H1 (cell line): ENCODE data around the gene TRIM6. TPM values are rescaled to one million over a fixed set of nuclear protein-coding genes. Genes with fewer than 3 reads are reported as not detected.

Experiments used
- CTCF ChIA-PET: fragments of 300-600 bp; sonication (Branson Sonifier 250); formaldehyde crosslinking; loops from one replicate; lab custom pipeline; 2021; ENCODE audit not compliant: partially characterized antibody; lab: Charles Lee
- POLR2A ChIA-PET: fragments of 300-600 bp; sonication (Branson Sonifier 250); formaldehyde crosslinking; loops from one replicate; lab custom pipeline; 2021; ENCODE audit warnings: inconsistent platforms; ENCODE audit not compliant: partially characterized antibody; lab: Charles Lee
- DNase-seq, 2 experiments: peaks; one replicate each; pipeline versions ENCODE4 v3.0.0 to v3.0.0-alpha.2; 2010 to 2022; ENCODE audit warnings: low spot score in 2 of 2, low read depth in 1 of 2, mixed read lengths in 1 of 2
- FAIRE-seq: peaks from 2 replicates; lab custom pipeline; 2011; peaks lifted over from hg19 to GRCh38; lab: Jason Lieb, UNC
- H2AFZ ChIP-seq: 2 replicates; pipeline ENCODE4 v1.8.1; 2012; ENCODE audit warnings: low read length, inconsistent platforms
- H2AK5ac ChIP-seq: 2 replicates; pipeline ENCODE4 v1.6.1; 2013; ENCODE audit warnings: low read depth, low read length
- H2BK120ac ChIP-seq: replicated peaks from 2 replicates; pipeline ENCODE3; 2013; ENCODE audit warnings: low read depth, low read length, inconsistent platforms
- H2BK12ac ChIP-seq: 2 replicates; pipeline ENCODE4 v1.6.1; 2013; ENCODE audit warnings: low read depth, low read length
- H2BK15ac ChIP-seq: 2 replicates; pipeline ENCODE4 v1.6.1; 2013; ENCODE audit warnings: low read length
- H2BK20ac ChIP-seq: 2 replicates; pipeline ENCODE4 v1.6.1; 2013; ENCODE audit warnings: low read length
- H2BK5ac ChIP-seq: 2 replicates; pipeline ENCODE4 v1.6.1; 2013; ENCODE audit warnings: low read depth, low read length
- H3K14ac ChIP-seq: 2 replicates; pipeline ENCODE4 v1.6.1; 2013; ENCODE audit warnings: inconsistent platforms; ENCODE audit not compliant: insufficient read length
- H3K18ac ChIP-seq: 2 replicates; pipeline ENCODE4 v1.6.1; 2013; ENCODE audit warnings: low read length; ENCODE audit errors: extremely low read depth
- H3K23ac ChIP-seq: 2 replicates; pipeline ENCODE4 v1.6.1; 2013; ENCODE audit warnings: inconsistent platforms; ENCODE audit not compliant: insufficient read length
- H3K23me2 ChIP-seq: 2 replicates; pipeline ENCODE4 v1.6.1; 2013; ENCODE audit warnings: low read depth, low read length
- H3K27ac ChIP-seq: 2 replicates; pipeline ENCODE4 v1.6.1; 2011; ENCODE audit warnings: low read depth, low read length, inconsistent platforms
- H3K27me3 ChIP-seq, 4 experiments: replicated peaks in 1 of 4; 1 replicate in 1 of 4; 2 replicates in 3 of 4; pipeline versions ENCODE4 v1.6.1 to v1.8.1; 2011 to 2013; ENCODE audit warnings: low read length in 3 of 4, mild to moderate bottlenecking in 3 of 4, inconsistent platforms in 2 of 4, mixed read lengths in 2 of 4, moderate library complexity in 1 of 4; ENCODE audit not compliant: control insufficient read depth in 3 of 4, insufficient read depth in 3 of 4; ENCODE audit errors: extremely low read depth in 1 of 4
- H3K36me3 ChIP-seq, 4 experiments: 2 replicates each; pipeline versions ENCODE4 v1.6.1 to v1.8.1; 2011 to 2013; ENCODE audit warnings: mild to moderate bottlenecking in 4 of 4, low read length in 3 of 4, moderate library complexity in 2 of 4, control low read depth in 1 of 4, inconsistent platforms in 1 of 4; ENCODE audit not compliant: insufficient read depth in 4 of 4, control insufficient read depth in 2 of 4
- H3K4ac ChIP-seq: replicated peaks from 2 replicates; pipeline ENCODE3; 2013; ENCODE audit warnings: low read length, low read depth, mixed read lengths, inconsistent platforms; ENCODE audit not compliant: insufficient read length
- H3K4me1 ChIP-seq, 4 experiments: replicated peaks in 1 of 4; 1 replicate in 1 of 4; 2 replicates in 3 of 4; pipeline versions ENCODE4 v1.6.1 to v1.8.1; 2011 to 2013; ENCODE audit warnings: low read length in 3 of 4, inconsistent platforms in 2 of 4, mixed read lengths in 1 of 4; ENCODE audit not compliant: insufficient read depth in 4 of 4, control insufficient read depth in 3 of 4
- H3K4me2 ChIP-seq, 2 experiments: 2 replicates each; pipeline versions ENCODE4 v1.6.1 to v1.8.1; 2011 to 2013; ENCODE audit warnings: low read depth in 2 of 2, low read length in 2 of 2, control low read depth in 1 of 2, inconsistent platforms in 1 of 2, mild to moderate bottlenecking in 1 of 2; ENCODE audit not compliant: insufficient read depth in 1 of 2
- H3K4me3 ChIP-seq, 4 experiments: fragments of 200-600, 300-600 bp in 1 of 4; sonication (generic), shearing (Covaris generic), sonication (Bioruptor Twin) in 1 of 4; 2 replicates each; pipeline versions ENCODE4 v1.5.1 to v1.8.1; 2011 to 2016; ENCODE audit warnings: low read length in 4 of 4, low read depth in 3 of 4, control low read depth in 2 of 4, inconsistent platforms in 2 of 4, mild to moderate bottlenecking in 2 of 4, mixed read lengths in 1 of 4, moderate library complexity in 1 of 4; ENCODE audit not compliant: insufficient read depth in 2 of 4; ENCODE audit errors: extremely low read depth in 1 of 4
- H3K56ac ChIP-seq: replicated peaks from 2 replicates; pipeline ENCODE3; 2013; ENCODE audit warnings: low read depth, mild to moderate bottlenecking, mixed read lengths, low read length, inconsistent platforms; ENCODE audit not compliant: insufficient read length
- H3K79me1 ChIP-seq: 2 replicates; pipeline ENCODE4 v1.6.1; 2013; ENCODE audit warnings: low read depth, low read length, control low read depth
- H3K79me2 ChIP-seq, 2 experiments: 2 replicates each; pipeline versions ENCODE4 v1.6.1 to v1.8.1; 2012 to 2013; ENCODE audit warnings: low read length in 2 of 2, mild to moderate bottlenecking in 2 of 2, inconsistent platforms in 1 of 2; ENCODE audit not compliant: insufficient read depth in 2 of 2, control insufficient read depth in 1 of 2
- H3K9ac ChIP-seq, 4 experiments: replicated peaks in 1 of 4; 1 replicate in 1 of 4; 2 replicates in 3 of 4; pipeline versions ENCODE4 v1.6.1 to v1.8.1; 2011 to 2013; ENCODE audit warnings: low read depth in 3 of 4, low read length in 3 of 4, control low read depth in 2 of 4, mild to moderate bottlenecking in 2 of 4, moderate library complexity in 2 of 4, inconsistent platforms in 1 of 4; ENCODE audit errors: extremely low read depth in 1 of 4
- H3K9me3 ChIP-seq, 2 experiments: 2 replicates each; pipeline versions ENCODE4 v1.6.1 to v1.8.1; 2012 to 2013; ENCODE audit warnings: mild to moderate bottlenecking in 2 of 2, moderate library complexity in 2 of 2, control low read depth in 1 of 2, inconsistent platforms in 1 of 2, low read depth in 1 of 2, low read length in 1 of 2, mixed read lengths in 1 of 2; ENCODE audit not compliant: insufficient read depth in 2 of 2
- H4K20me1 ChIP-seq, 2 experiments: replicated peaks in 1 of 2; 2 replicates each; pipeline versions ENCODE3 to v1.8.1; 2011 to 2013; ENCODE audit warnings: inconsistent platforms in 2 of 2, low read length in 2 of 2, mild to moderate bottlenecking in 1 of 2; ENCODE audit not compliant: insufficient read depth in 2 of 2, control insufficient read depth in 1 of 2
- H4K5ac ChIP-seq: 2 replicates; pipeline ENCODE4 v1.6.1; 2013; ENCODE audit warnings: low read length, low read depth, mixed read lengths, inconsistent platforms; ENCODE audit not compliant: insufficient read length
- H4K8ac ChIP-seq: 2 replicates; pipeline ENCODE4 v1.8.0; 2013; ENCODE audit warnings: mild to moderate bottlenecking, moderate library complexity, low read length, inconsistent platforms; ENCODE audit not compliant: insufficient read depth; ENCODE audit errors: extremely low read depth
- H4K91ac ChIP-seq: replicated peaks from 2 replicates; pipeline ENCODE3; 2013; ENCODE audit warnings: low read length, mixed read lengths, inconsistent platforms; ENCODE audit not compliant: insufficient read length
- BRCA1 ChIP-seq: IDR thresholded peaks from 2 replicates; pipeline ENCODE4 v1.6.1; 2012; ENCODE audit warnings: low read depth, low read length, improper control_type of control experiment
- GABPA ChIP-seq: IDR thresholded peaks from 2 replicates; pipeline ENCODE4 v1.6.1; 2011; ENCODE audit warnings: mild to moderate bottlenecking, low read length, moderate library complexity, borderline replicate concordance; ENCODE audit not compliant: insufficient read depth
- GTF2F1 ChIP-seq: IDR thresholded peaks from 2 replicates; pipeline ENCODE4 v1.6.1; 2012; ENCODE audit warnings: low read depth, low read length, improper control_type of control experiment, borderline replicate concordance
- HDAC2 ChIP-seq, 2 experiments: fragments of 300-600 bp in 1 of 2; sonication (generic) in 1 of 2; IDR thresholded peaks; 2 replicates each; pipeline ENCODE4 v1.6.1; 2011 to 2012; ENCODE audit warnings: low read depth in 2 of 2, low read length in 2 of 2, mild to moderate bottlenecking in 2 of 2, moderate library complexity in 2 of 2, borderline replicate concordance in 1 of 2, inconsistent platforms in 1 of 2
- JUN ChIP-seq: IDR thresholded peaks from 2 replicates; pipeline ENCODE4 v1.6.1; 2011; ENCODE audit warnings: low read depth, mild to moderate bottlenecking, improper control_type of control experiment, low read length
- KDM5A ChIP-seq: fragments of 200-600 bp; IDR thresholded peaks from 2 replicates; pipeline ENCODE4 v1.7.1; 2012; ENCODE audit warnings: mild to moderate bottlenecking, low read length, inconsistent platforms, mixed read lengths
- SP2 ChIP-seq: IDR thresholded peaks from 2 replicates; pipeline ENCODE4 v1.6.1; 2012; ENCODE audit warnings: mild to moderate bottlenecking, low read length, inconsistent platforms
- SP4 ChIP-seq: IDR thresholded peaks from 2 replicates; pipeline ENCODE4 v1.6.1; 2012; ENCODE audit warnings: low read length, inconsistent platforms
- TAF1 ChIP-seq: IDR thresholded peaks from 2 replicates; pipeline ENCODE4 v1.6.1; 2011; ENCODE audit warnings: mild to moderate bottlenecking, low read depth, low read length
- TBP ChIP-seq: IDR thresholded peaks from 2 replicates; pipeline ENCODE4 v1.6.1; 2011; ENCODE audit warnings: low read depth, low read length, improper control_type of control experiment
- WGBS, 2 experiments: shearing (Covaris generic) in 1 of 2; methylation state at CpG; one replicate each; pipeline versions ENCODE4 v1.1.6 to v1.1.7; 2013 to 2015; ENCODE audit warnings: low lambda C conversion rate in 2 of 2, mixed read lengths in 2 of 2, inconsistent platforms in 1 of 2, low coverage in 1 of 2, missing lambda C conversion rate in 1 of 2; ENCODE audit not compliant: insufficient replicate concordance in 2 of 2, insufficient coverage in 1 of 2, insufficient read length in 1 of 2; ENCODE audit errors: extremely low coverage in 1 of 2, missing lambda C conversion rate in 1 of 2; 5-methylcytosine and 5-hydroxymethylcytosine counted together
- polyA plus RNA-seq, 7 experiments: library from polyadenylated mRNA; depleted of rRNA in 3 of 7; stranded (reverse) in 5 of 7; unstranded in 2 of 7; fragments of >200 nt in 5 of 7; fragments of 200-250 nt in 2 of 7; gene quantifications; 1 replicate in 5 of 7; 2 replicates in 1 of 7; 4 replicates in 1 of 7; pipeline versions ENCODE4 v1.2.1 to v1.2.3, GENCODE V29; 2011 to 2013; ENCODE audit warnings: missing spikeins in 2 of 7, mixed read lengths in 2 of 7
- total RNA-seq: library from RNA; stranded (reverse); fragmentation: NEBNext Ultra II Directional; extraction: Animal tissue kit (Norgen Biotek cat#: 25700); gene quantifications from 2 replicates; pipeline ENCODE4 v1.2.1, GENCODE V29; 2021
- TF ChIP-seq, protein P1 (sequence below): IDR thresholded peaks from 2 replicates; pipeline ENCODE4 v1.6.1; 2012; ENCODE audit warnings: inconsistent platforms
- TF ChIP-seq, protein P2 (sequence below), 3 experiments: IDR thresholded peaks; 1 replicate in 2 of 3; 2 replicates in 1 of 3; pipeline versions ENCODE4 v1.5.1 to v1.6.1; 2011; ENCODE audit warnings: low read length in 3 of 3, mild to moderate bottlenecking in 3 of 3, inconsistent platforms in 2 of 3, low read depth in 1 of 3, moderate library complexity in 1 of 3; ENCODE audit not compliant: insufficient read depth in 1 of 3; ENCODE audit errors: control extremely low read depth in 1 of 3

The TRIM6 gene
- total and polyA plus RNA-seq, 2 of the 8 experiments (the other 6 are each of a cell fraction or from before 2014, with no cell fraction given): 21.6 to 23.3 TPM

DNA sequence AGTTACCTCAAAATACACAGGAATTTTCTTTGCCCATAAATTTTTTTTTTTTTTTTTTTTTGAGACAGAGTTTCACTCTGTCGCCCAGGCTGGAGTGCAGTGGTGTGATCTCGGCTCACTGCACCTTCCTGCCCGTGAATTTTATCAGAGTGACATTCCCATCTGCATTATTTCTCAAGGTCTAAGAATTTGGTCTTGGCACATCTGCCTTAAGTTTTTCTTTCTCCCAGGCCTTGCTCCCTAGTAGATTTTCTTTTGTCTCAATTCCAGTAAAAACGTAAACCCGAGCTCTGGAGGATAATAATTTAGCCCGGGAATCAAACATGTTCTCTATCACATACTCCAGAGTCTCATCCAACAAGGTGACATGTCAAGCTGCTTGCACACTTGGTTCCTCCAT lies 12.4 kb downstream of the TRIM6 start:
- H4K20me1 ChIP-seq: no peaks in the 10 kb centered on the region
- FAIRE-seq (no peak), DNase-seq (no peak)
- H3K18ac ChIP-seq: no peak overlapping the region
- no peak overlapping the region for H3K14ac ChIP-seq
- no peak overlapping the region for H2BK5ac ChIP-seq
- no peak overlapping the region for H3K4me3 ChIP-seq
- no peak overlapping the region for H3K23ac ChIP-seq
- no peak overlapping the region for H2AFZ ChIP-seq
- no peaks in the 10 kb centered on the region for H3K9me3 ChIP-seq
- no peaks in the 10 kb centered on the region for H3K79me2 ChIP-seq
- no peak overlapping the region for H3K56ac ChIP-seq
- H2BK15ac ChIP-seq: no peak overlapping the region
- no peak overlapping the region for H2AK5ac ChIP-seq
- POLR2A ChIA-PET: no interaction called here
- H3K4ac ChIP-seq: no peak overlapping the region
- H3K9ac ChIP-seq: no peak overlapping the region
- H3K4me1 ChIP-seq: no peaks in the 10 kb centered on the region
- H3K36me3 ChIP-seq: peaks cover 4 to 51% (median 41%) of the 10 kb centered on the region in 4 experiments; a peak in 7 of 8 replicates
- no peaks in the 10 kb centered on the region for H3K79me1 ChIP-seq
- no peak overlapping the region for H3K4me2 ChIP-seq
- no peak overlapping the region for H4K5ac ChIP-seq
- CTCF ChIA-PET: interaction anchor here (6.9 kb wide), 1 partner anchor 7 kb away, joined by 71 read pairs; no protein-coding TSS in a partner anchor
- no peak overlapping the region for H2BK20ac ChIP-seq
- H3K27ac ChIP-seq: no peak overlapping the region
- H4K91ac ChIP-seq: no peak overlapping the region
- no peaks in the 10 kb centered on the region for H3K27me3 ChIP-seq
- WGBS, 2 experiments: 92% methylated on average over 6 of the region's 6 CpGs; no CpG with 5 or more reads in 1 of the 2 experiments
- H2BK12ac ChIP-seq: no peak overlapping the region
- no peaks in the 10 kb centered on the region for H3K23me2 ChIP-seq
- no peak overlapping the region for H4K8ac ChIP-seq
- no peak overlapping the region for H2BK120ac ChIP-seq
- TF ChIP-seq GABPA: no peak
- TF ChIP-seq, protein P1, sequence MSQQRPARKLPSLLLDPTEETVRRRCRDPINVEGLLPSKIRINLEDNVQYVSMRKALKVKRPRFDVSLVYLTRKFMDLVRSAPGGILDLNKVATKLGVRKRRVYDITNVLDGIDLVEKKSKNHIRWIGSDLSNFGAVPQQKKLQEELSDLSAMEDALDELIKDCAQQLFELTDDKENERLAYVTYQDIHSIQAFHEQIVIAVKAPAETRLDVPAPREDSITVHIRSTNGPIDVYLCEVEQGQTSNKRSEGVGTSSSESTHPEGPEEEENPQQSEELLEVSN: no peak
- TF ChIP-seq HDAC2 (IDR thresholded peaks at IDR 0.05; ENCODE audit: borderline replicate concordance in 1 of 2, low read depth in 2 of 2, low read length in 2 of 2): no peak
- TF ChIP-seq, protein P2, sequence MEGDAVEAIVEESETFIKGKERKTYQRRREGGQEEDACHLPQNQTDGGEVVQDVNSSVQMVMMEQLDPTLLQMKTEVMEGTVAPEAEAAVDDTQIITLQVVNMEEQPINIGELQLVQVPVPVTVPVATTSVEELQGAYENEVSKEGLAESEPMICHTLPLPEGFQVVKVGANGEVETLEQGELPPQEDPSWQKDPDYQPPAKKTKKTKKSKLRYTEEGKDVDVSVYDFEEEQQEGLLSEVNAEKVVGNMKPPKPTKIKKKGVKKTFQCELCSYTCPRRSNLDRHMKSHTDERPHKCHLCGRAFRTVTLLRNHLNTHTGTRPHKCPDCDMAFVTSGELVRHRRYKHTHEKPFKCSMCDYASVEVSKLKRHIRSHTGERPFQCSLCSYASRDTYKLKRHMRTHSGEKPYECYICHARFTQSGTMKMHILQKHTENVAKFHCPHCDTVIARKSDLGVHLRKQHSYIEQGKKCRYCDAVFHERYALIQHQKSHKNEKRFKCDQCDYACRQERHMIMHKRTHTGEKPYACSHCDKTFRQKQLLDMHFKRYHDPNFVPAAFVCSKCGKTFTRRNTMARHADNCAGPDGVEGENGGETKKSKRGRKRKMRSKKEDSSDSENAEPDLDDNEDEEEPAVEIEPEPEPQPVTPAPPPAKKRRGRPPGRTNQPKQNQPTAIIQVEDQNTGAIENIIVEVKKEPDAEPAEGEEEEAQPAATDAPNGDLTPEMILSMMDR (IDR thresholded peaks at IDR 0.05; ENCODE audit: control extremely low read depth in 1 of 3, insufficient read depth in 1 of 3, low read depth in 1 of 3, low read length in 3 of 3): no peak
- TF ChIP-seq JUN: no peak
- no peak for TF ChIP-seq SP4
- TF ChIP-seq KDM5A: no peak
- no peak for TF ChIP-seq TBP
- TF ChIP-seq TAF1: no peak
- TF ChIP-seq BRCA1: no peak
- no peak for TF ChIP-seq SP2
- no peak for TF ChIP-seq GTF2F1
